HEK293 (cell line): Measurements from ENCODE around the gene RPUSD1.

Source experiments
- KLF10 ChIP-seq: fragments of 450-650 bp; IDR thresholded peaks from 2 replicates; pipeline ENCODE4 v1.5.1; 2018; ENCODE audit warnings: missing biosample characterization, mild to moderate bottlenecking, missing genetic modification characterization
- ZNF16 ChIP-seq: fragments of 450-650 bp; formaldehyde crosslinking; IDR thresholded peaks from 2 replicates; pipeline ENCODE4 v1.5.1; 2016; ENCODE audit warnings: low read depth, missing biosample characterization, missing genetic modification characterization
- ZNF24 ChIP-seq: fragments of 450-650 bp; formaldehyde crosslinking; IDR thresholded peaks from 2 replicates; pipeline ENCODE4 v1.5.1; 2016; ENCODE audit warnings: missing biosample characterization, missing genetic modification characterization
- ZNF792 ChIP-seq: fragments of 450-650 bp; formaldehyde crosslinking; IDR thresholded peaks from 2 replicates; pipeline ENCODE4 v1.5.1; 2016; ENCODE audit warnings: missing biosample characterization, missing genetic modification characterization
- TF ChIP-seq, protein P1 (sequence below): fragments of 450-650 bp; formaldehyde crosslinking; IDR thresholded peaks from 2 replicates; pipeline ENCODE4 v1.5.1; 2016; ENCODE audit warnings: missing biosample characterization, missing genetic modification characterization

DNA sequence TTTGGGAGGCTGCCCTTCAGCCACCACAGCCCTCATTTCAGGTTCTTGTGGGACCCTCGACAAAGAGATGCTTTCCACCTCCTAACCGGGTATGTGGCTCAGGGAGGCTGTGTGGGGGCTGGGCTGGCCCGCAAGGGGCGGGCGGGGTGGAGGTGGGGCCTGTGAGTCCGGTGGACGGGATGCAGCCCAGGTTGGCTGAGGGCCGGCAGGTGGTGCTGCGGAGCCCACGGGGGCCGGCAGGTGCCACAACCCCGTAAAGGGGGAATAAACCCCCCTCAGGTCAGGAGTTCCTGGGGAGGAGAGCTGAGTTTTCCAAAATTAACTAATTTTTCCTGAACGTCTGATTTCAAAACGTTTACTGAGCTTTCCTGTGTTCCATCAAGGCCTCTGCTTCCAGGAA, 42.4 kb downstream of the RPUSD1 start:
- TF ChIP-seq ZNF792 (tag by site-specific recombination) (no peak), ZNF24 (tag by site-specific recombination) (no peak), ZNF16 (tag by site-specific recombination) (no peak), KLF10 (no peak)
- TF ChIP-seq, protein P1, sequence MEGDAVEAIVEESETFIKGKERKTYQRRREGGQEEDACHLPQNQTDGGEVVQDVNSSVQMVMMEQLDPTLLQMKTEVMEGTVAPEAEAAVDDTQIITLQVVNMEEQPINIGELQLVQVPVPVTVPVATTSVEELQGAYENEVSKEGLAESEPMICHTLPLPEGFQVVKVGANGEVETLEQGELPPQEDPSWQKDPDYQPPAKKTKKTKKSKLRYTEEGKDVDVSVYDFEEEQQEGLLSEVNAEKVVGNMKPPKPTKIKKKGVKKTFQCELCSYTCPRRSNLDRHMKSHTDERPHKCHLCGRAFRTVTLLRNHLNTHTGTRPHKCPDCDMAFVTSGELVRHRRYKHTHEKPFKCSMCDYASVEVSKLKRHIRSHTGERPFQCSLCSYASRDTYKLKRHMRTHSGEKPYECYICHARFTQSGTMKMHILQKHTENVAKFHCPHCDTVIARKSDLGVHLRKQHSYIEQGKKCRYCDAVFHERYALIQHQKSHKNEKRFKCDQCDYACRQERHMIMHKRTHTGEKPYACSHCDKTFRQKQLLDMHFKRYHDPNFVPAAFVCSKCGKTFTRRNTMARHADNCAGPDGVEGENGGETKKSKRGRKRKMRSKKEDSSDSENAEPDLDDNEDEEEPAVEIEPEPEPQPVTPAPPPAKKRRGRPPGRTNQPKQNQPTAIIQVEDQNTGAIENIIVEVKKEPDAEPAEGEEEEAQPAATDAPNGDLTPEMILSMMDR, result no peak
